Endothelial cell (in vitro differentiated cells): ENCODE results near the gene LGR4. TPM values are rescaled to one million over a fixed set of nuclear protein-coding genes. Genes with fewer than 3 reads are reported as not detected.

Source experiments
- DNase-seq: peaks from one replicate; pipeline ENCODE4 v3.0.0; 2021; ENCODE audit warnings: low spot score
- H3K27ac Mint-ChIP-seq: one replicate; pipeline ENCODE4 v1.8.0; 2021; ENCODE audit warnings: mixed read lengths, inconsistent platforms; ENCODE audit not compliant: unreplicated experiment
- H3K27me3 Mint-ChIP-seq: one replicate; pipeline ENCODE4 v1.8.0; 2021; ENCODE audit warnings: mild to moderate bottlenecking, moderate library complexity, mixed read lengths, inconsistent platforms; ENCODE audit not compliant: unreplicated experiment
- H3K36me3 Mint-ChIP-seq: one replicate; pipeline ENCODE4 v1.8.0; 2021; ENCODE audit warnings: mild to moderate bottlenecking, low read depth, mixed read lengths, inconsistent platforms; ENCODE audit not compliant: unreplicated experiment
- H3K4me1 Mint-ChIP-seq: one replicate; pipeline ENCODE4 v1.8.0; 2021; ENCODE audit warnings: mild to moderate bottlenecking, mixed read lengths, inconsistent platforms; ENCODE audit not compliant: unreplicated experiment
- H3K4me3 Mint-ChIP-seq: one replicate; pipeline ENCODE4 v1.8.0; 2021; ENCODE audit warnings: mild to moderate bottlenecking, mixed read lengths, inconsistent platforms; ENCODE audit not compliant: unreplicated experiment
- H3K9me3 Mint-ChIP-seq: one replicate; pipeline ENCODE4 v1.8.0; 2021; ENCODE audit warnings: mixed read lengths, inconsistent platforms; ENCODE audit not compliant: unreplicated experiment
- total RNA-seq: library from RNA; stranded (reverse); fragmentation: NEBNext Ultra II Directional; extraction: Animal tissue kit (Norgen Biotek cat#: 25700); gene quantifications from one replicate; pipeline ENCODE4 v1.2.1, GENCODE V29; 2021; ENCODE audit not compliant: unreplicated experiment
- TF ChIP-seq, protein P1 (sequence below): fragments of 200-600 bp; sonication (generic); IDR thresholded peaks from one replicate; pipeline ENCODE4 v1.5.0; 2021; ENCODE audit warnings: antibody characterized with exemption; ENCODE audit not compliant: unreplicated experiment

Gene LGR4
- total RNA-seq, 1 donor from 2014 or later: 10.8 TPM

DNA sequence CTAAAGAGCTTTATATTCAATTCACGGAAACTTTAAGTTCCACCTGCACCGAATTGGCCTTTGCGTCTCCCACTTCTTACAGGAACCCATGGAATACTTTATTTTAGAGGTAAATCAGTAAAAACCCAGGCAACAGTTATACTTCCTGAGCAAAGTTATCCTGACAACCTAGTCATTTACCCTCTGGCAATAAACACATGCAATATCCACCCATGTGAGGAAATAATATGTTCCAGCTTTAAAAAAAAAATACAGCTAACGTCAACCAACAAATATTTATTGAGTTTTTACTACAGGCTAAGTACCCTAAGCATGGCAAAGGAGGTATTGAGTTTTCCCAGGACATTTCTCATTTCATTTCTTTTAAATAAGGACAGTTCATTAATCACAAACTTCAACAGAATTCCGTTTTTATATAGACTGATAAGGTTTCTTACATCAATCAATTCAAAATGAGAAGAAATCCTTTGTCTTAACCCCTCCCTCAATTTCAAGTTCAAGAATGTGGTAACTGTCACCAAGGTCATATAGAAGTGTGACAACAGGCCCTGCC is 71.2 kb downstream of the LGR4 start:
- Mint-ChIP-seq H3K9me3 (no peaks in the 10 kb centered on the region), H3K36me3 (no peaks in the 10 kb centered on the region), H3K4me3 (no peak overlapping the region), H3K4me1 (peaks cover 12% of the 10 kb centered on the region), H3K27me3 (peaks cover 1% of the 10 kb centered on the region), H3K27ac (no peak overlapping the region)
- DNase-seq: no peak
- TF ChIP-seq, protein P1, sequence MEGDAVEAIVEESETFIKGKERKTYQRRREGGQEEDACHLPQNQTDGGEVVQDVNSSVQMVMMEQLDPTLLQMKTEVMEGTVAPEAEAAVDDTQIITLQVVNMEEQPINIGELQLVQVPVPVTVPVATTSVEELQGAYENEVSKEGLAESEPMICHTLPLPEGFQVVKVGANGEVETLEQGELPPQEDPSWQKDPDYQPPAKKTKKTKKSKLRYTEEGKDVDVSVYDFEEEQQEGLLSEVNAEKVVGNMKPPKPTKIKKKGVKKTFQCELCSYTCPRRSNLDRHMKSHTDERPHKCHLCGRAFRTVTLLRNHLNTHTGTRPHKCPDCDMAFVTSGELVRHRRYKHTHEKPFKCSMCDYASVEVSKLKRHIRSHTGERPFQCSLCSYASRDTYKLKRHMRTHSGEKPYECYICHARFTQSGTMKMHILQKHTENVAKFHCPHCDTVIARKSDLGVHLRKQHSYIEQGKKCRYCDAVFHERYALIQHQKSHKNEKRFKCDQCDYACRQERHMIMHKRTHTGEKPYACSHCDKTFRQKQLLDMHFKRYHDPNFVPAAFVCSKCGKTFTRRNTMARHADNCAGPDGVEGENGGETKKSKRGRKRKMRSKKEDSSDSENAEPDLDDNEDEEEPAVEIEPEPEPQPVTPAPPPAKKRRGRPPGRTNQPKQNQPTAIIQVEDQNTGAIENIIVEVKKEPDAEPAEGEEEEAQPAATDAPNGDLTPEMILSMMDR: no peak

DNA sequence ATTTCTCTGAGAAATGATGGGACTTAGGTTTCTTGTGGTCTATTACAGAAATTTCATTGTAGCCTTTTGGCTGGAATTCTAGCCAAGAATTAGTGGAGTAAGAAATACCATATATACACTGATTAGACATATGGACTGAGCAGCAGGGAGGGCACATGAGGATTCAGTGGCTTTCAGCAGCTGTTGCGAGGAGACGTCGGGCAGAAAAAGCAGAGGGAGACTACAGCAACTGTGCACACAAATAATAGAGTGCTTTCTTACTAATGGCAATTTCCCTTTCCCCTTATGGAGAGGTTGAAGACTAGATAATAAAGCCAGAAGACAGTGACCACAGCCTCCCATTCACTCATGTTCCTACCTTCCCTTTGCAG is 74.2 kb downstream of the LGR4 start:
- Mint-ChIP-seq H3K4me1 (peaks cover 8% of the 10 kb centered on the region), H3K9me3 (no peaks in the 10 kb centered on the region), H3K36me3 (no peaks in the 10 kb centered on the region), H3K27me3 (peaks cover 1% of the 10 kb centered on the region), H3K4me3 (no peak overlapping the region), H3K27ac (no peak overlapping the region)
- DNase-seq: no peak
- TF ChIP-seq, protein P1: no peak

DNA sequence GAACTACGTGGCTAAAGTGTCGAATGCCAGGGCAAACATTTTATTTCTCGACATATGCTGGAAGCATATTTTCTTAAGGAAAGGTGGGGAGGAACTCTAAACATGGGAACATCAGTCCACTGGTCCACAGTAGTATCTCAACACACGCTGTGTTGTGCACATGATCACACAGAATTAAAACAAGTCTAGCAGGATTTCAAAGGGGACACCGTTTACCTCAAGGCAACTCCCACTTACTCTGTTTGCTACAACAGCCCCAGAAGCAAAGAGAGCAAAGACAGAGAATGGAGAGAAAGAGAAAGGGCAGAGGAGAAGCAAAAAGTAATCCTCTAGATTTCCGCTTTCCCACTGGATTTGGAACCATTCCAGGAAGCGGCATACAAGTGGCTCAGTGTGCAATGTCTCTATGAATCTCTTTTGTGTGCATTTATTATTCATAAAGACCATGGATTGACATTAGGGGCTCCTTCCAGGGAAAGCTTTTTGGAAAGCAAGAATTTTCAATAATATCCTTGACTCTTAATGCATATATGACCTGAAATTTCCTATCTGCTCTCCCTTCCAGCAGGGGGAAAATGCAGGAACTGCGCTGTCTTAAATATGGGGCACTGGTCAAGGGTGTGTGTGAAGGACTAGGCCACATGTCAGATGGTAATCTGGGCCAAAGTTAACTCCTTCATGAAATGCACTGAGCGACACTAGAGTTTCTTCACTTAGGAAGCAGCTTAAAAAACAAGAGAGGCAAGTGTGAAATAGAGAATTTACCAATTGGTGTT is 74.8 kb downstream of the LGR4 start:
- no peak overlapping the region for H3K27ac Mint-ChIP-seq

DNA sequence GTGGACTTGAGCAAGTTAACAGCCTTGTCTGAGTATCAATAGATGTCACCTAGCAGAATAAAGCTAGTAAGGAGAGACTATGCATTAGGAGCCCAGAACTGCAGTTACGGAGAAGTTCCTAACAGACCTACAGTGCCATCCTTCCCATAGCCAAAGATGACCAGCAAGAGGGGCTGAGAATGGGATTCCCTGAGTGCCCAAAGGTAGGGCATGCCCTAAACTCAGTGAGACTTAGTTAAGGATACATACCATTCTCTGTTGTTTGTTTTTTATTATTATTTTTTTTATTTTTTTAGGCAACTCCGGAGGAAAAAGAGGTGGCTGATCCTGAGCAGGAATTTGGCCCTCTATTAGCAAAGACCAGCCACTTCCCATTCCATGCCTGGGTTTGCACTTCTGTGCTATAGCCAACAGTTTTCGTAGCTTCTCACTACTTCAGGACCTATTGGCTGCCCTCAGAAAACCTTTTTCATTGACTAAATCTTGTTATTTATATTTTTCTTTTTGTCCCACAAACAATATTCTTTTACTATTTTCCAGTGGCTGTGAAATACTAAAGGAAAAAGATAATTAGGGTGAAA is 76.2 kb downstream of the LGR4 start:
- no peak overlapping the region for H3K4me3 Mint-ChIP-seq
- DNase-seq: no peak
- H3K9me3 Mint-ChIP-seq: no peaks in the 10 kb centered on the region
- H3K27ac Mint-ChIP-seq: no peak overlapping the region
- TF ChIP-seq, protein P1: no peak
- H3K4me1 Mint-ChIP-seq: peaks cover 14% of the 10 kb centered on the region
- peaks cover 2% of the 10 kb centered on the region for H3K27me3 Mint-ChIP-seq
- H3K36me3 Mint-ChIP-seq: no peaks in the 10 kb centered on the region

More for the DNA sequence above, 74.8 kb downstream of the LGR4 start:
- H3K4me3 Mint-ChIP-seq: no peak overlapping the region
- no peaks in the 10 kb centered on the region for H3K36me3 Mint-ChIP-seq
- H3K4me1 Mint-ChIP-seq: peaks cover 11% of the 10 kb centered on the region
- peaks cover 1% of the 10 kb centered on the region for H3K27me3 Mint-ChIP-seq
- no peak for DNase-seq
- TF ChIP-seq, protein P1: no peak
- no peaks in the 10 kb centered on the region for H3K9me3 Mint-ChIP-seq
